DND-41 (cell line): ENCODE measurements around the gene AMPD3.

Source experiments
- EZH2 ChIP-seq: IDR thresholded peaks from 3 replicates; pipeline ENCODE4 v1.6.1; 2012; ENCODE audit warnings: borderline replicate concordance, low read depth, mild to moderate bottlenecking, moderate library complexity, low read length, inconsistent platforms; ENCODE audit not compliant: severe bottlenecking
- TF ChIP-seq, protein P1 (sequence below): IDR thresholded peaks from 2 replicates; pipeline ENCODE4 v1.5.1; 2012; ENCODE audit warnings: borderline replicate concordance, low read length, moderate library complexity, mild to moderate bottlenecking; ENCODE audit not compliant: poor library complexity, severe bottlenecking; ENCODE audit errors: extremely low read depth

DNA sequence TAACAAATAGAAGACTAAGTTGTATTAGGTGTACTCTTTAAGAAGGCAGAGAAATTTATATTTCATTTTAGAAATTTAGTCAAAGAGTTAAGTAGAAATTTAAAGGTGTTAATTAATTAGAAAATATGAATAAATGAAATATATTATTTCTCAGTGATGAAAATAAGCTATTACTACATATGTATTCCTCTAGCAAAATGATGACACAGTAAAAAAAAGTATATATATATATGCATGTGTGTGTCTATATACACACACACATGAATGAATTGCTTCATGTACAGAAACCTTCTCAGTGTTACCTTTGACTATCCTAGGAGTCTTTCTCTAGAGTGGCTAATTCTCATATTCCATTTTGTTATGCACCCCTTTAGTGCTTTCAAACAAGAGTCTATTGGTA lies 78.3 kb downstream of the AMPD3 start:
- TF ChIP-seq, protein P1, sequence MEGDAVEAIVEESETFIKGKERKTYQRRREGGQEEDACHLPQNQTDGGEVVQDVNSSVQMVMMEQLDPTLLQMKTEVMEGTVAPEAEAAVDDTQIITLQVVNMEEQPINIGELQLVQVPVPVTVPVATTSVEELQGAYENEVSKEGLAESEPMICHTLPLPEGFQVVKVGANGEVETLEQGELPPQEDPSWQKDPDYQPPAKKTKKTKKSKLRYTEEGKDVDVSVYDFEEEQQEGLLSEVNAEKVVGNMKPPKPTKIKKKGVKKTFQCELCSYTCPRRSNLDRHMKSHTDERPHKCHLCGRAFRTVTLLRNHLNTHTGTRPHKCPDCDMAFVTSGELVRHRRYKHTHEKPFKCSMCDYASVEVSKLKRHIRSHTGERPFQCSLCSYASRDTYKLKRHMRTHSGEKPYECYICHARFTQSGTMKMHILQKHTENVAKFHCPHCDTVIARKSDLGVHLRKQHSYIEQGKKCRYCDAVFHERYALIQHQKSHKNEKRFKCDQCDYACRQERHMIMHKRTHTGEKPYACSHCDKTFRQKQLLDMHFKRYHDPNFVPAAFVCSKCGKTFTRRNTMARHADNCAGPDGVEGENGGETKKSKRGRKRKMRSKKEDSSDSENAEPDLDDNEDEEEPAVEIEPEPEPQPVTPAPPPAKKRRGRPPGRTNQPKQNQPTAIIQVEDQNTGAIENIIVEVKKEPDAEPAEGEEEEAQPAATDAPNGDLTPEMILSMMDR, result no peak
- no peak for TF ChIP-seq EZH2
